HepG2 (cell line): ENCODE data around the gene LRP1-AS. TPM values are rescaled to one million over a fixed set of nuclear protein-coding genes. Genes with fewer than 3 reads are reported as not detected.

Source experiments
- ATAC-seq: fragments of 200-7000 bp; cut with Tn5 transposase; 3 replicates; pipeline ENCODE4 v1.9.1; 2020; ENCODE audit warnings: mild to moderate bottlenecking, moderate library complexity
- BruUV-seq: library from RNA; stranded (reverse); fragments of 400-500 nt; replicated peaks from 2 replicates; lab custom pipeline; 2021; lab: Mats Ljungman, UMichigan
- CTCF ChIA-PET: fragments of 300-600 bp; formaldehyde crosslinking; extraction: SDS; loops from one replicate; lab custom pipeline; 2021; ENCODE audit warnings: low total read pairs, inconsistent platforms, low intra/inter-chr PET ratio; lab: Yijun Ruan, JAX
- POLR2A ChIA-PET: fragments of 350-600 bp; sonication (Branson Sonifier 250); formaldehyde crosslinking; loops from one replicate; lab custom pipeline; 2020; ENCODE audit warnings: antibody characterized with exemption, inconsistent platforms; lab: Yijun Ruan, JAX
- DNase-seq: peaks from one replicate; pipeline ENCODE4 v3.0.0-alpha.2; 2015; ENCODE audit warnings: low spot score
- FAIRE-seq: peaks from 3 replicates; lab custom pipeline; 2011; peaks lifted over from hg19 to GRCh38; lab: Jason Lieb, UNC
- H2AFZ ChIP-seq: one replicate; pipeline ENCODE4 v1.6.1; 2011; ENCODE audit warnings: low read length, inconsistent platforms
- H3K27ac ChIP-seq: fragments of 300-600 bp; 3 replicates; pipeline ENCODE4 v1.8.0; 2011; ENCODE audit warnings: mixed run types, mild to moderate bottlenecking, mixed read lengths, low read length, inconsistent platforms; ENCODE audit not compliant: insufficient read depth; ENCODE audit errors: extremely low read length
- H3K27me3 ChIP-seq, 2 experiments: fragments of 200-600 bp in 1 of 2; 2 replicates in 1 of 2; 3 replicates in 1 of 2; pipeline versions ENCODE4 v1.6.0 to v1.8.0; 2011; ENCODE audit warnings: low read length in 2 of 2, mild to moderate bottlenecking in 2 of 2, moderate library complexity in 2 of 2, inconsistent platforms in 1 of 2; ENCODE audit not compliant: insufficient read depth in 2 of 2, control insufficient read depth in 1 of 2
- H3K36me3 ChIP-seq, 2 experiments: fragments of 200-600 bp in 1 of 2; replicated peaks in 1 of 2; 2 replicates in 1 of 2; 3 replicates in 1 of 2; pipeline versions ENCODE4 v1.5.1 to v1.8.0; 2011; ENCODE audit warnings: low read length in 2 of 2, inconsistent platforms in 1 of 2; ENCODE audit not compliant: insufficient read depth in 2 of 2, control insufficient read depth in 1 of 2
- H3K4me1 ChIP-seq: 2 replicates; pipeline ENCODE4 v1.5.1; 2012; ENCODE audit warnings: low read length, inconsistent platforms; ENCODE audit not compliant: insufficient read depth
- H3K4me2 ChIP-seq: 2 replicates; pipeline ENCODE4 v1.6.0; 2011; ENCODE audit warnings: low read depth, low read length, inconsistent platforms
- H3K4me3 ChIP-seq, 3 experiments: fragments of 200-600 bp in 1 of 3; sonication (generic), shearing (Covaris generic) in 1 of 3; replicated peaks in 1 of 3; 2 replicates each; pipeline ENCODE4 v1.5.1; 2011 to 2016; ENCODE audit warnings: low read length in 3 of 3, inconsistent platforms in 2 of 3, low read depth in 2 of 3, mild to moderate bottlenecking in 2 of 3, control low read depth in 1 of 3, mixed read lengths in 1 of 3; ENCODE audit not compliant: insufficient read depth in 1 of 3
- H3K79me2 ChIP-seq: one replicate; pipeline ENCODE4 v1.6.1; 2011; ENCODE audit warnings: low read length, inconsistent platforms; ENCODE audit not compliant: insufficient read depth
- H3K9ac ChIP-seq: 2 replicates; pipeline ENCODE4 v1.6.0; 2011; ENCODE audit warnings: mild to moderate bottlenecking, low read depth, low read length, inconsistent platforms; ENCODE audit not compliant: insufficient read depth
- H3K9me3 ChIP-seq: 2 replicates; pipeline ENCODE4 v1.5.1; 2012; ENCODE audit warnings: mild to moderate bottlenecking, low read length
- H4K20me1 ChIP-seq: 2 replicates; pipeline ENCODE4 v1.6.0; 2011; ENCODE audit warnings: inconsistent platforms, mild to moderate bottlenecking, low read length, moderate library complexity; ENCODE audit not compliant: insufficient read depth
- ADNP ChIP-seq: sonication (generic); formaldehyde crosslinking; IDR thresholded peaks from 2 replicates; pipeline ENCODE4 v1.4.0; 2020; ENCODE audit warnings: missing genetic modification reagents
- DMAP1 ChIP-seq: IDR thresholded peaks from 2 replicates; pipeline ENCODE4 v1.6.1; 2016
- GATA4 ChIP-seq: sonication (generic); IDR thresholded peaks from 2 replicates; pipeline ENCODE4 v1.6.1; 2016; ENCODE audit warnings: antibody characterized with exemption, low read depth, borderline replicate concordance
- MAF1 ChIP-seq: sonication (generic); formaldehyde crosslinking; IDR thresholded peaks from 2 replicates; pipeline ENCODE4 v1.5.0; 2020; ENCODE audit warnings: missing genetic modification reagents, borderline replicate concordance
- RORA ChIP-seq: sonication (generic); formaldehyde crosslinking; IDR thresholded peaks from 2 replicates; pipeline ENCODE4 v1.5.0; 2020; ENCODE audit warnings: mild to moderate bottlenecking, missing genetic modification reagents, moderate library complexity
- STAG1 ChIP-seq: sonication (generic); formaldehyde crosslinking; IDR thresholded peaks from 2 replicates; pipeline ENCODE4 v1.4.0; 2020; ENCODE audit warnings: missing genetic modification reagents
- ZBTB20 ChIP-seq: sonication (generic); formaldehyde crosslinking; IDR thresholded peaks from 2 replicates; pipeline ENCODE4 v1.8.1; 2023; ENCODE audit warnings: missing genetic modification reagents, low read depth, mild to moderate bottlenecking, borderline replicate concordance
- ZIK1 ChIP-seq: sonication (generic); formaldehyde crosslinking; IDR thresholded peaks from 2 replicates; pipeline ENCODE4 v1.5.0; 2020; ENCODE audit warnings: mild to moderate bottlenecking, low read depth, missing genetic modification reagents, borderline replicate concordance
- ZNF235 ChIP-seq: sonication (generic); formaldehyde crosslinking; IDR thresholded peaks from 2 replicates; pipeline ENCODE4 v1.8.1; 2023; ENCODE audit warnings: mild to moderate bottlenecking, missing genetic modification reagents, borderline replicate concordance
- ZNF549 ChIP-seq: sonication (generic); formaldehyde crosslinking; IDR thresholded peaks from 2 replicates; pipeline ENCODE4 v1.5.0; 2020; ENCODE audit warnings: missing genetic modification reagents
- ZNF605 ChIP-seq: sonication (generic); formaldehyde crosslinking; IDR thresholded peaks from 2 replicates; pipeline ENCODE4 v1.8.0; 2022; ENCODE audit warnings: mild to moderate bottlenecking, missing genetic modification reagents
- ZNF883 ChIP-seq: sonication (generic); formaldehyde crosslinking; IDR thresholded peaks from 2 replicates; pipeline ENCODE4 v1.5.1; 2020; ENCODE audit warnings: mild to moderate bottlenecking, missing genetic modification reagents; ENCODE audit errors: not compliant biosample characterization
- ZUFSP ChIP-seq: sonication (generic); formaldehyde crosslinking; IDR thresholded peaks from 2 replicates; pipeline ENCODE4 v1.9.0; 2021; ENCODE audit warnings: missing genetic modification reagents, mild to moderate bottlenecking, borderline replicate concordance
- WGBS: methylation state at CpG from one replicate; pipeline ENCODE4 v1.1.6; 2017; ENCODE audit warnings: low lambda C conversion rate; 5-methylcytosine and 5-hydroxymethylcytosine counted together
- in situ Hi-C: cut with HindIII; loops from 2 replicates; pipeline ENCODE4 v1.10.0; 2017; ENCODE audit warnings: low pct_unique_long_range_greater_than_20kb; ENCODE audit not compliant: extremely low pct_ligation_motif_present
- intact Hi-C: fragments of 100-400 bp; cut with micrococcal nuclease; formaldehyde crosslinking; loops from one replicate; pipeline ENCODE4 v1.10.0; 2022; ENCODE audit not compliant: unreplicated experiment
- polyA plus RNA-seq, 8 experiments: library from polyadenylated mRNA; depleted of rRNA in 3 of 8; stranded (reverse) in 7 of 8; unstranded in 1 of 8; fragments of >200 nt; fragmentation: Illumina TruSeq in 4 of 8; extraction: Trizol in 4 of 8; gene quantifications; 2 replicates each; pipeline versions ENCODE4 v1.2.1 to v1.2.3, GENCODE V29; 2011 to 2016; ENCODE audit warnings: low read depth in 4 of 8, missing spikeins in 1 of 8, mixed read lengths in 1 of 8; ENCODE audit not compliant: insufficient read depth in 1 of 8
- total RNA-seq, 5 experiments: library from RNA; depleted of rRNA; stranded (reverse); fragments of >200 nt; fragmentation: Illumina TruSeq; extraction: Trizol; gene quantifications; 2 replicates each; pipeline ENCODE4 v1.2.3, GENCODE V29; 2016; ENCODE audit warnings: low read depth in 1 of 5

Gene LRP1-AS
- total and polyA plus RNA-seq, 2 of the 13 experiments (the other 11 are each of a cell fraction or from before 2014, with no cell fraction given): 0.20 TPM; not detected in 1

DNA sequence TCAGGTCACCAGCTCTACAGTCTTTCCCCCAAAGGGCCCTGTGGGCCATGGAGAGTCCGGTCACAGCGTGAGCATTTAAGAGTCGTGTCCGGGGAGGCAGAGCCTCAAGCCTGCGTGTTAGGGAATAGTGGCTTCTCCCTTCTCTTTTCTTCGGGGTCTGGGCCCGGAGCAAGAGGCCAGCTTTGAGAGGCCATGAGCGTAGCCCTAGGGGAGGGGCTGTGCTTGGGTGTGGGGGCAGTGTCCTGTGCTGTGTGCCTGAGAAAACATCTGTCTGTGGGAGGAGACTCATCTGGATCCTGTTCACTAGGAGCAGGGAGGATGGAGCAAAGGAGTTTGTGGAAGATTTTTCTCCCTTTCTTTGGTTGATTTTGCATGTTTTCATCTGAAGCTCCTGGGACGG, 5.3 kb downstream of the LRP1-AS start:
- no TSS peak for BruUV-seq
- CTCF ChIA-PET: no interaction called here
- no peaks in the 10 kb centered on the region for H3K9me3 ChIP-seq
- POLR2A ChIA-PET: interaction anchor here (2.5 to 4.4 kb wide), 2 partner anchors 7 to 13 kb away, joined by 19 to 41 read pairs; partner anchors contain the start of gene LRP1
- H2AFZ ChIP-seq: no peak overlapping the region
- FAIRE-seq (no peak), ATAC-seq (no peak), DNase-seq (no peak)
- H3K4me1 ChIP-seq: peaks cover 90% of the 10 kb centered on the region
- no peak overlapping the region for H3K9ac ChIP-seq
- H3K36me3 ChIP-seq: peaks cover 32 to 61% of the 10 kb centered on the region in 2 experiments
- H4K20me1 ChIP-seq: no peaks in the 10 kb centered on the region
- 91% methylated on average over 8 of the region's 9 CpGs for WGBS
- no peak overlapping the region for H3K4me2 ChIP-seq
- in situ Hi-C loops: no loop called here
- intact Hi-C loops: no loop called here
- TF ChIP-seq ZIK1 (CRISPR knock-in tag) (no peak), RORA (CRISPR knock-in tag) (no peak)
- H3K27ac ChIP-seq: no peak overlapping the region
- peaks cover 19% of the 10 kb centered on the region for H3K79me2 ChIP-seq
- no peak overlapping the region for H3K4me3 ChIP-seq
- no peaks in the 10 kb centered on the region for H3K27me3 ChIP-seq

GRCh38 chr12:57141249-57141648, 6.2 kb downstream of the LRP1-AS start:
- no TSS peak for BruUV-seq
- Histone ChIP-seq H3K9me3 (no peaks in the 10 kb centered on the region), H3K4me3 (no peak overlapping the region), H3K4me2 (no peak overlapping the region), H4K20me1 (no peaks in the 10 kb centered on the region), H3K27ac (peak overlapping the region; percentile 27), H3K27me3 (no peaks in the 10 kb centered on the region), H3K9ac (no peak overlapping the region), H3K79me2 (peaks cover 23% of the 10 kb centered on the region), H3K36me3 (peaks cover 34 to 65% of the 10 kb centered on the region in 2 experiments), H3K4me1 (peaks cover 90% of the 10 kb centered on the region), H2AFZ (no peak overlapping the region)
- ChIA-PET CTCF (no interaction called here), POLR2A (interaction anchor here (2.5 to 4.4 kb wide), 2 partner anchors 8 to 12 kb away, joined by 19 to 41 read pairs; partner anchors contain the start of gene LRP1)
- TF ChIP-seq ZBTB20 (no peak), DMAP1 (no peak), ADNP (CRISPR knock-in tag) (no peak), ZNF549 (CRISPR knock-in tag) (no peak), STAG1 (no peak), ZNF883 (CRISPR knock-in tag) (no peak), ZNF235 (CRISPR knock-in tag) (no peak), ZUFSP (CRISPR knock-in tag) (no peak), MAF1 (CRISPR knock-in tag) (no peak), GATA4 (no peak), ZNF605 (CRISPR knock-in tag) (no peak)
- 88% methylated on average over 7 of the region's 8 CpGs for WGBS
- in situ Hi-C loops: no loop called here
- ATAC-seq (no peak), FAIRE-seq (no peak), DNase-seq (no peak)
- intact Hi-C loops: no loop called here
